ENCODE measurements around the gene TADA2B. TPM values are rescaled to one million over a fixed set of nuclear protein-coding genes. Genes with fewer than 3 reads are reported as not detected.

The TADA2B gene
- total RNA-seq, 2 donors from 2014 or later: 11.8 to 12.7 TPM

- H3K9me3 Mint-ChIP-seq: no peaks in the 10 kb centered on the region
- no peak overlapping the region for H3K27ac Mint-ChIP-seq
- ATAC-seq (no peak), DNase-seq (ENCODE audit: low spot score in 2 of 2) (no peak)
- peaks cover 10 to 23% of the 10 kb centered on the region in 2 donors for H3K36me3 Mint-ChIP-seq
Observed at GRCh38 chr4:7060346-7061150, 17.4 kb downstream of the TADA2B start.

GRCh38 chr4:7061815-7062214, 18.6 kb downstream of the TADA2B start:
- no peak for ATAC-seq
- no peak for DNase-seq (ENCODE audit: low spot score in 2 of 2)
- peaks cover 14 to 34% of the 10 kb centered on the region in 2 donors for H3K36me3 Mint-ChIP-seq
- H3K9me3 Mint-ChIP-seq: no peaks in the 10 kb centered on the region
- peak overlapping the region in 1 of 2 donors; percentile 48 for H3K27ac Mint-ChIP-seq

- Mint-ChIP-seq H3K9me3 (no peaks in the 10 kb centered on the region), H3K27ac (peak overlapping the region; percentile 22 to 53), H3K36me3 (peaks cover 21 to 41% of the 10 kb centered on the region in 2 donors)
- DNase-seq (ENCODE audit: low spot score in 2 of 2) (no peak), ATAC-seq (no peak)
Observed at GRCh38 chr4:7062816-7063215, 19.6 kb downstream of the TADA2B start.

GRCh38 chr4:7063362-7063761, 20.2 kb downstream of the TADA2B start:
- DNase-seq (ENCODE audit: low spot score in 2 of 2) (no peak), ATAC-seq (no peak)
- Mint-ChIP-seq H3K9me3 (no peaks in the 10 kb centered on the region), H3K27ac (peak overlapping the region; percentile 22 to 57), H3K36me3 (peaks cover 22 to 41% of the 10 kb centered on the region in 2 donors)

GRCh38 chr4:7066006-7066405, 22.8 kb downstream of the TADA2B start:
- Mint-ChIP-seq H3K36me3 (peaks cover 25 to 41% of the 10 kb centered on the region in 2 donors), H3K9me3 (no peaks in the 10 kb centered on the region), H3K27ac (peak overlapping the region; percentile 90 to 95)
- DNase-seq (ENCODE audit: low spot score in 2 of 2): peak in 1 of 2 donors; percentile 31
- ATAC-seq: no peak

- ATAC-seq (no peak), DNase-seq (ENCODE audit: low spot score in 2 of 2) (peak in 1 of 2 donors; percentile 16)
- Mint-ChIP-seq H3K9me3 (no peaks in the 10 kb centered on the region), H3K27ac (peak overlapping the region; percentile 90 to 95), H3K36me3 (peaks cover 21 to 41% of the 10 kb centered on the region in 2 donors)
Observed at GRCh38 chr4:7066493-7066892, 23.3 kb downstream of the TADA2B start.

GRCh38 chr4:7067126-7067451, 23.9 kb downstream of the TADA2B start:
- ATAC-seq (no peak), DNase-seq (ENCODE audit: low spot score in 2 of 2) (no peak)
- H3K27ac Mint-ChIP-seq: peak overlapping the region; percentile 90 to 95
- no peaks in the 10 kb centered on the region for H3K9me3 Mint-ChIP-seq
- H3K36me3 Mint-ChIP-seq: peaks cover 21 to 41% of the 10 kb centered on the region in 2 donors

GRCh38 chr4:7067452-7068278, 24.5 kb downstream of the TADA2B start, which contains the start of gene GRPEL1:
Gene GRPEL1 (minus strand): TSS chr4:7068064. CDS start chr4:7068032, 32 bp downstream.
- H3K36me3 Mint-ChIP-seq: peaks cover 21 to 41% of the 10 kb centered on the region in 2 donors
- no peaks in the 10 kb centered on the region for H3K9me3 Mint-ChIP-seq
- ATAC-seq: peak; percentile 91 to 93
- peak within 1 kb of the TSS; percentile 90 to 98 for H3K27ac Mint-ChIP-seq
- peak; percentile 99 to 100 for DNase-seq (ENCODE audit: low spot score in 2 of 2)

GRCh38 chr4:7068279-7068842, 25.2 kb downstream of the TADA2B start:
- Mint-ChIP-seq H3K9me3 (no peaks in the 10 kb centered on the region), H3K27ac (peak overlapping the region; percentile 90 to 98), H3K36me3 (peaks cover 21 to 35% of the 10 kb centered on the region in 2 donors)
- ATAC-seq (no peak), DNase-seq (ENCODE audit: low spot score in 2 of 2) (no peak)

GRCh38 chr4:7068883-7069282, 25.7 kb downstream of the TADA2B start:
- DNase-seq (ENCODE audit: low spot score in 2 of 2): no peak
- Mint-ChIP-seq H3K9me3 (no peaks in the 10 kb centered on the region), H3K27ac (peak overlapping the region; percentile 90 to 98), H3K36me3 (peaks cover 21 to 30% of the 10 kb centered on the region in 2 donors)
- ATAC-seq: no peak

- DNase-seq (ENCODE audit: low spot score in 2 of 2) (peak; percentile 84 to 93), ATAC-seq (peak; percentile 34 to 39)
- Mint-ChIP-seq H3K36me3 (peaks cover 15 to 16% of the 10 kb centered on the region in 2 donors), H3K27ac (peak overlapping the region in 1 of 2 donors; percentile 11), H3K9me3 (no peaks in the 10 kb centered on the region)
Observed at GRCh38 chr4:7070729-7071511, 27.7 kb downstream of the TADA2B start.

GRCh38 chr4:7073059-7073458, 29.9 kb downstream of the TADA2B start:
- Mint-ChIP-seq H3K27ac (no peak overlapping the region), H3K36me3 (peaks cover 0 to 5% of the 10 kb centered on the region in 2 donors), H3K9me3 (no peaks in the 10 kb centered on the region)
- ATAC-seq (no peak), DNase-seq (ENCODE audit: low spot score in 2 of 2) (no peak)

GRCh38 chr4:7073526-7074390, 30.6 kb downstream of the TADA2B start:
- DNase-seq (ENCODE audit: low spot score in 2 of 2) (peak in 1 of 2 donors; percentile 39), ATAC-seq (no peak)
- Mint-ChIP-seq H3K36me3 (no peaks in the 10 kb centered on the region), H3K9me3 (no peaks in the 10 kb centered on the region), H3K27ac (no peak overlapping the region)

- ATAC-seq: no peak
- Mint-ChIP-seq H3K36me3 (no peaks in the 10 kb centered on the region), H3K9me3 (no peaks in the 10 kb centered on the region), H3K27ac (no peak overlapping the region)
- no peak for DNase-seq (ENCODE audit: low spot score in 2 of 2)
Observed at GRCh38 chr4:7074426-7074825, 31.3 kb downstream of the TADA2B start.

- ATAC-seq: peak in 1 of 2 donors; percentile 64
Observed at GRCh38 chr4:7075962-7076695, 33.0 kb downstream of the TADA2B start.

More at GRCh38 chr4:7075962-7076695, 33.0 kb downstream of the TADA2B start:
- no peaks in the 10 kb centered on the region for H3K9me3 Mint-ChIP-seq
- no peak overlapping the region for H3K27ac Mint-ChIP-seq
- DNase-seq (ENCODE audit: low spot score in 2 of 2): no peak
- H3K36me3 Mint-ChIP-seq: no peaks in the 10 kb centered on the region
